Fibroblast of the aortic adventitia (primary cell): ENCODE measurements around the gene LAMA3. TPM values are rescaled to one million over a fixed set of nuclear protein-coding genes. Genes with fewer than 3 reads are reported as not detected.

Experiments used
- DNase-seq: peaks from one replicate; pipeline ENCODE4 v3.0.0-alpha.2; 2010; ENCODE audit warnings: low read depth
- H3K4me3 ChIP-seq: 2 replicates; pipeline ENCODE4 v1.5.1; 2011; ENCODE audit warnings: low read depth, mild to moderate bottlenecking, control low read depth, low read length, moderate library complexity
- CTCF ChIP-seq: IDR thresholded peaks from 2 replicates; pipeline ENCODE4 v1.5.1; 2011; ENCODE audit warnings: mild to moderate bottlenecking, low read length, control low read depth, inconsistent platforms; ENCODE audit not compliant: insufficient read depth
- total RNA-seq: library from RNA; depleted of rRNA; stranded (reverse); fragments of >200 nt; gene quantifications from 2 replicates; pipeline ENCODE4 v1.2.3, GENCODE V29; 2012; ENCODE audit warnings: low replicate concordance

Gene LAMA3
- total RNA-seq, 1 donor = 15.7 TPM

- TF ChIP-seq CTCF = no peak
- H3K4me3 ChIP-seq = no peak overlapping the region
- DNase-seq = no peak
Measured at GRCh38 chr18:23718731-23719130, 29.5 kb downstream of the LAMA3 start.

- DNase-seq = peak; percentile 99
- no peak for TF ChIP-seq CTCF
- H3K4me3 ChIP-seq = no peak overlapping the region
Measured at GRCh38 chr18:23719634-23720201, 30.5 kb downstream of the LAMA3 start.

- DNase-seq = peak; percentile 57
- TF ChIP-seq CTCF = no peak
- no peak overlapping the region for H3K4me3 ChIP-seq
Measured at GRCh38 chr18:23721696-23722480, 32.6 kb downstream of the LAMA3 start.

- no peak for TF ChIP-seq CTCF
- peak; percentile 58 for DNase-seq
- no peak overlapping the region for H3K4me3 ChIP-seq
Measured at GRCh38 chr18:23722646-23723045, 33.4 kb downstream of the LAMA3 start.

- DNase-seq = peak; percentile 70
- TF ChIP-seq CTCF = no peak
Measured at GRCh38 chr18:23723121-23723520, 33.9 kb downstream of the LAMA3 start.

GRCh38 chr18:23724681-23725080 lies 35.4 kb downstream of the LAMA3 start:
- TF ChIP-seq CTCF = no peak
- H3K4me3 ChIP-seq = no peak overlapping the region
- no peak for DNase-seq

More at GRCh38 chr18:23723121-23723520, 33.9 kb downstream of the LAMA3 start:
- no peak overlapping the region for H3K4me3 ChIP-seq
